ENCODE measurements around the gene BTF3L4. TPM values are rescaled to one million over a fixed set of nuclear protein-coding genes. Genes with fewer than 3 reads are reported as not detected.
"Not testable (repeated sequence)": the region's sequence is repeated elsewhere in the genome, so short reads cannot be mapped to it uniquely, and the experiment has no call there.

BTF3L4 gene
- total RNA-seq, 2 donors from 2014 or later = 20.2 to 29.8 TPM

DNA sequence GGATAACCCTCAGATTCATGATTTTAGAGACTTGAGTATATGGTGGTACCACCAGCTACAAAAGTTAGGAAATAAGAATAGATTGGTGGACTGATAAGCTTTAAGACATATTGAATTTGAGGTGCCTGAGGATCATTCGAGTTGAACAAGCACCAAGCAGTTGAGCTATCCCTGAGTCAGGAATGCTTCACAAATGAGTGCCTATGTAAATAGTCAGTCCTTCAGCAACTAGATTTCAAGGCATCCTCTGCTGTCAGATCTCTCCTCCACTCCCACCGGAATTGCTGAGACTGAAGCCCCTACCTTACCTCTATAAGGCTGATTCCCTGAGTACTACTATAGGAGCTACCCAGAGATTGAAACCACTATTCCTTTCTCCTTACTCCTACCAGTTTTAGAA, 7.1 kb downstream of the BTF3L4 start:
- peaks cover 17% of the 10 kb centered on the region for H3K4me1 Mint-ChIP-seq
- peaks cover 94% of the 10 kb centered on the region for H3K36me3 Mint-ChIP-seq (ENCODE audit: low read depth)
- H3K9me3 Mint-ChIP-seq = no peaks in the 10 kb centered on the region
- no peak for ATAC-seq (replicated peaks)
- H3K4me3 Mint-ChIP-seq = no peak overlapping the region
- H3K27me3 Mint-ChIP-seq = no peaks in the 10 kb centered on the region
- H3K27ac Mint-ChIP-seq = peak overlapping the region; percentile 1

GRCh38 chr1:52070704-52071103, 14.6 kb downstream of the BTF3L4 start:
- no peak overlapping the region for H3K27ac Mint-ChIP-seq
- H3K4me3 Mint-ChIP-seq = no peak overlapping the region
- peaks cover 22% of the 10 kb centered on the region for H3K4me1 Mint-ChIP-seq
- H3K9me3 Mint-ChIP-seq = no peaks in the 10 kb centered on the region
- peaks cover 86% of the 10 kb centered on the region for H3K36me3 Mint-ChIP-seq (ENCODE audit: low read depth)
- H3K27me3 Mint-ChIP-seq = no peaks in the 10 kb centered on the region
- no peak for ATAC-seq (replicated peaks)

DNA sequence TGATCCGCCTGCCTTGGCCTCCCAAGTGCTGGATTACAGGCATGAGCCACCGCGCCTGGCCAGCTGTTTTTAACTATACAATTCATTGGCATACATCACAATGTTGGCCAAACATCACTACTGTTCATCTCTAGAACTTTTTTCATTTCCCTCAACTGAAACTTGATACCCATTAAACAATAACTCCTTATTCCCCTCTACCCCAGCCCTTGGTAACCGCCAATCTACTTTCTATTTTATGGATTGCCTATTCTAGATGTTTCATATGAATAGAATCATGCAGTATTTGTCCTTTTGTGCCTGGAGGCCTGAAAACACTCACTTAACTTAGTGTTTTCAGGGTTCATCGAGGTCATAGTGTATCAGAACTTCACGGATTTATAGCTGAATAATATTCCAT, 16.2 kb downstream of the BTF3L4 start:
- Mint-ChIP-seq H3K27me3 (no peaks in the 10 kb centered on the region), H3K36me3 (ENCODE audit: low read depth) (peaks cover 80% of the 10 kb centered on the region), H3K4me1 (peaks cover 22% of the 10 kb centered on the region), H3K27ac (no peak overlapping the region), H3K4me3 (no peak overlapping the region), H3K9me3 (no peaks in the 10 kb centered on the region)
- ATAC-seq (replicated peaks) = no peak

DNA sequence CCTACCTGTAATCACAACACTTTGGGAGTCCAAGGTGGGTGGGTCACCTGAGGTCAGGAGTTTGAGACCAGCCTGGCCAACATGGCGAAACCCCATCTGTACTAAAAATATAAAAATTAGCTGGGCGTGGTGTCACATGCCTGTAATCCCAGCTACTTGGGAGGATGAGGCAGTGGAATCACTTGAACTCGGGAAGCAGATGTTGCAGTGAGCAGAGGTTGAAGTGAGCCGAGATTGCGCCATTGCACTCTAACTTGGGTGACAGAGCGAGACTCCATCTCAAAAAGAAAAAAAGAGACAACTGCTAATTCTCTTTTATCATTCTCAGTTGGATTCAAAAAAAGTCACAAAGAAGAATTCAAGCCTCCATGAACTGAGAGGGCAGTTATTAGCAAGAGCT, 21.2 kb downstream of the BTF3L4 start:
- not testable (repeated sequence) for H3K4me1 Mint-ChIP-seq; H3K27me3 Mint-ChIP-seq; H3K27ac Mint-ChIP-seq; H3K4me3 Mint-ChIP-seq; ATAC-seq (replicated peaks); H3K9me3 Mint-ChIP-seq
- H3K36me3 Mint-ChIP-seq (ENCODE audit: low read depth) = peaks cover 70% of the 10 kb centered on the region

DNA sequence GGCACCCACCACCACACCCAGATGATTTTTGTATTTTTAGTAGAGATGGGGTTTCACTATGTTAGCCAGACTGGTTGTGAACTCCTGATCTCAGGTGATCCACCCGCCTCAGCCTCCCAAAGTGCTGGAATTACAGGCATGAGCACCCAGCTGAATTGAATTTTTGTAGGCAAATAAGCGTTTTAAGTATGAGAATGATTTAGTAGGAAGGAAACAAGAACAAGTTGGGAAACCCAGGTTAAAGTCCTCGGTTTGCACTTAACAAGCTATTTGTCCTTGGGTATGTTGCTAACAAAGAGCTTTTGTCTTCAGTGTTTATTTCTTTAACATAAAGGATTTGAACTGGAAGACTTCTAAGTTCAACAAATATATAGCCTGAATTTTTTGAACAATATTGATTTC, 23.9 kb downstream of the BTF3L4 start:
- Mint-ChIP-seq H3K36me3 (ENCODE audit: low read depth) (peaks cover 61% of the 10 kb centered on the region), H3K9me3 (no peaks in the 10 kb centered on the region), H3K4me3 (no peak overlapping the region), H3K27me3 (no peaks in the 10 kb centered on the region), H3K27ac (no peak overlapping the region), H3K4me1 (no peaks in the 10 kb centered on the region)
- ATAC-seq (replicated peaks) = no peak

DNA sequence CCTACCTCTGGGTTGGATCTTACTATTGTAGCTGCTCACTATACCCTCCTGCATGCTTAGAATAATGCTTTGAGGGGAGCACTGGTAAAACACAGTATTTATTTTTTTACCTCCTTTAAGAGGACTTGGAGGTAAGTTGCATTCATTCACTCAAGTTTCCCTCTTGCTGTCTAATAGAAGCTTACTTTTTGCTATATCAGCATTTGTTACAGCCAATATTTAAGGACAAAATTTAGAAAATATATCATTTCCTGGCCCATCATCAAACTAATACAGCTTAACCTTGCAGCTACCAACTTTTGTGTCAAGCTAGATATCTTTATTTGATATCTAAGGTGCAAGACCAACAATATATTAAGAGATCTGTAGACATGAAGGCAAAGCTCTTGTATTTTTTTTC, 31.8 kb downstream of the BTF3L4 start:
- H3K4me3 Mint-ChIP-seq; H3K27ac Mint-ChIP-seq; ATAC-seq (replicated peaks); H3K9me3 Mint-ChIP-seq; H3K4me1 Mint-ChIP-seq; H3K27me3 Mint-ChIP-seq: not testable (repeated sequence)
- H3K36me3 Mint-ChIP-seq (ENCODE audit: low read depth) = peaks cover 70% of the 10 kb centered on the region

DNA sequence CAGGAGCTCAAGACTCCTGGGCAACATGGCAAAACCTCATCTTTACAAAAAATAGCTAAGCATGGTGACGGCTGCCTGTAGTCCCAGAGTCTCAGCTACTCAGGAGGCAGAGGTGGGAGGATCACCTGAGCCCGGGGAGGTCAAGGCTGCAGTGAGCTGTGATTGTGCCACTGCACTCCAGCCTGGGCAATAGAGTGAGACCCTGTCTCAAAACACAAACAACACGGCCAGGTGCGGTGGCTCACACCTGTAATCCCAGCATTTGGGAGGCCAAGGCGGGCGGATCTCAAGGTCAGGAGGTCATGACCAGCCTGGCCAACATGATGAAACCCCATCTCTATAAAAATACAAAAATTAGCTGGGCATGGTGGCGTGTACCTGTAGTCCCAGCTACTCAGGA, 38.2 kb downstream of the BTF3L4 start:
- ATAC-seq (replicated peaks) = not testable (repeated sequence)

GRCh38 chr1:52096216-52096615, 40.1 kb downstream of the BTF3L4 start:
- Mint-ChIP-seq H3K27ac (no peak overlapping the region), H3K4me3 (no peak overlapping the region), H3K36me3 (ENCODE audit: low read depth) (peaks cover 5% of the 10 kb centered on the region), H3K27me3 (no peaks in the 10 kb centered on the region), H3K4me1 (no peaks in the 10 kb centered on the region), H3K9me3 (no peaks in the 10 kb centered on the region)
- no peak for ATAC-seq (replicated peaks)

More for the DNA sequence above, 38.2 kb downstream of the BTF3L4 start:
- peaks cover 24% of the 10 kb centered on the region for H3K36me3 Mint-ChIP-seq (ENCODE audit: low read depth)
- H3K4me3 Mint-ChIP-seq, H3K9me3 Mint-ChIP-seq, H3K4me1 Mint-ChIP-seq, H3K27ac Mint-ChIP-seq, H3K27me3 Mint-ChIP-seq: not testable (repeated sequence)

- no peaks in the 10 kb centered on the region for H3K9me3 Mint-ChIP-seq
- no peak for ATAC-seq (replicated peaks)
- H3K27me3 Mint-ChIP-seq = no peaks in the 10 kb centered on the region
- no peak overlapping the region for H3K4me3 Mint-ChIP-seq
- H3K27ac Mint-ChIP-seq = no peak overlapping the region
- H3K4me1 Mint-ChIP-seq = no peaks in the 10 kb centered on the region
- H3K36me3 Mint-ChIP-seq (ENCODE audit: low read depth) = no peaks in the 10 kb centered on the region
Observed at GRCh38 chr1:52098139-52098871, 42.2 kb downstream of the BTF3L4 start.

DNA sequence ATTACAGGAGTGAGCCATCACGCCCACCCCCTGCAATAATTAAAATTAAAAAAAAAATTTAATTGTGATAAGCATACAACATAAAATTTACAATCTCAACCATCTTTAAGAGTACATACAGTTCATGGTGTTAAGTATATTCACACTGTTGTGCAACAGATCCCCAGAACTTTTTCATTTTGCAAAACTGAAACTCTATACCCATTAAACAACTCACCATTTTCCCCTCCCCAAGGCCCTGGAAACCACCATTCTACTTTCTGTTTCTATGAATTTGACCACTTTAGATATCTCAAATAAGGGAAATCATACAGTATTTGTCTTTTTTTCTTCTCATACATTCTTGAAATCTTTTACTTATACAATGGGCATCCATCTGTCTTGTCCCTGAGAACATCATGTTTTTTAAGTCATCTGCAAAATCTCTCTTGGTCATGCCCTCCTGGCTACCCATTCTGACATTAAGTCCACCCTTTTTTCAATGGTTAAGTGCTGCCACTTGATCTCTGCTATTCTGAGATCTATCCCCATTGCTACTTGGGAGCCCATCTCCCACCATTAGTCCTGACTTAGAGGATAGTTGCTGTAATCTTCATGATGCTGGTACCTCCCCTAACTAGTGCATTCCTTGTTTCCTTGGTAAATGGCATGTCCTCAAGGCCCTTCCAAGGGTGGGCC, 46.4 kb downstream of the BTF3L4 start:
- Mint-ChIP-seq H3K36me3 (ENCODE audit: low read depth) (no peaks in the 10 kb centered on the region), H3K9me3 (no peaks in the 10 kb centered on the region), H3K4me3 (no peak overlapping the region), H3K27me3 (no peaks in the 10 kb centered on the region), H3K4me1 (no peaks in the 10 kb centered on the region), H3K27ac (no peak overlapping the region)
- ATAC-seq (replicated peaks) = peak; percentile 39

DNA sequence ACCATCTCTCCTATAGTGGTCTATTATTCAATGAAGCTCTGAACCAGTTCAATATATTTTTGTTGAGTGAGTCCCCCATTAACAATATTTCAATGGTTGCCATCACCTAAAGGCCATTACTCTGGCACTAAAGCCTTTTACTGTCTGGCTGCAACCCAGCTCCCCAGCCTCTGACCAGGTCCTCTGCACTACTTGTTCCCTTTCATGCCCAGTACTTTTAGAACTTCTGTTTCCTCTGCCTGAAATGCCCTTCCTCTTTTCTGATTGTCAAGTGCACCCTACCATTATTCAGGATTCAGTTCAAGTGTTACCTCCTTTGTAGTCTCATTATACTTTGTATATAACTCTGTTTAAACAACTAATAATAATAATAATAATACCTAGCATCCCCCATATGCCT, 55.4 kb downstream of the BTF3L4 start:
- Mint-ChIP-seq H3K9me3 (no peaks in the 10 kb centered on the region), H3K4me1 (no peaks in the 10 kb centered on the region), H3K4me3 (no peak overlapping the region), H3K36me3 (ENCODE audit: low read depth) (no peaks in the 10 kb centered on the region), H3K27ac (no peak overlapping the region), H3K27me3 (no peaks in the 10 kb centered on the region)
- ATAC-seq (replicated peaks) = no peak

DNA sequence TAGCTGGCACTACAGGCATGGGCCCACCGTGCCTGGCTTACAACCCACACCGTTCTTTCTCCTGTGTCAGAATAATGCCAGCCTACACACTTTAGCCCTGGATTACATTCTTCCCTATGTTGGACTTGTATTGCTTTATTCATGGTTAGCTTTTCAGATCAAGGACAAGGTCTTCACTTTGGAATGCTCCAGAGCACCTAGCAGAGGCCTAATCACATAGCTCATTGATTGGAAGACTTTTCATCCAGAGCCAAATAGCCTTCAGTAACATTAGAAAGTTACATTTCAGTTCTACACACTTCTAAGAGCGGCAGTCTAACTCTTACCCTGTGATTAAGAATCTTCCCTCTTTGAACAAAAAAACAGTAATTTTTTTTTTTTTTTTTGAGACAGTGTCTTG, 56.4 kb downstream of the BTF3L4 start:
- no peak for ATAC-seq (replicated peaks)
- no peaks in the 10 kb centered on the region for H3K9me3 Mint-ChIP-seq

GRCh38 chr1:52119301-52120079, 63.4 kb downstream of the BTF3L4 start:
- Mint-ChIP-seq H3K36me3 (ENCODE audit: low read depth) (no peaks in the 10 kb centered on the region), H3K9me3 (no peaks in the 10 kb centered on the region), H3K4me1 (no peaks in the 10 kb centered on the region), H3K4me3 (no peak overlapping the region), H3K27ac (no peak overlapping the region), H3K27me3 (no peaks in the 10 kb centered on the region)
- no peak for ATAC-seq (replicated peaks)

More for the DNA sequence above, 56.4 kb downstream of the BTF3L4 start:
- Mint-ChIP-seq H3K4me3 (no peak overlapping the region), H3K36me3 (ENCODE audit: low read depth) (no peaks in the 10 kb centered on the region), H3K27ac (no peak overlapping the region), H3K4me1 (no peaks in the 10 kb centered on the region), H3K27me3 (no peaks in the 10 kb centered on the region)

- Mint-ChIP-seq H3K27me3 (peaks cover 8% of the 10 kb centered on the region), H3K4me3 (no peak overlapping the region), H3K27ac (no peak overlapping the region), H3K36me3 (ENCODE audit: low read depth) (no peaks in the 10 kb centered on the region), H3K4me1 (no peaks in the 10 kb centered on the region), H3K9me3 (no peaks in the 10 kb centered on the region)
- no peak for ATAC-seq (replicated peaks)
Observed at GRCh38 chr1:52122384-52122783, 66.3 kb downstream of the BTF3L4 start.

GRCh38 chr1:52123622-52124021, 67.5 kb downstream of the BTF3L4 start:
- Mint-ChIP-seq H3K27me3 (peaks cover 8% of the 10 kb centered on the region), H3K36me3 (ENCODE audit: low read depth) (no peaks in the 10 kb centered on the region), H3K4me3 (no peak overlapping the region), H3K9me3 (no peaks in the 10 kb centered on the region), H3K27ac (no peak overlapping the region), H3K4me1 (no peaks in the 10 kb centered on the region)
- ATAC-seq (replicated peaks) = no peak
